Naive thymus-derived CD4-positive, alpha-beta T cell (primary cell): ENCODE data around the gene DCN. TPM values are rescaled to one million over a fixed set of nuclear protein-coding genes. Genes with fewer than 3 reads are reported as not detected.

ENCODE experiments used
- ATAC-seq: fragments of 150-1000 bp; cut with Tn5 transposase; 2 replicates; pipeline ENCODE4 v1.10.0; 2021; ENCODE audit warnings: mild to moderate bottlenecking, moderate library complexity
- CTCF ChIA-PET: fragments of 350-600 bp; sonication (Branson Sonifier 250); formaldehyde crosslinking; loops from one replicate; lab custom pipeline; 2021; ENCODE audit warnings: antibody characterized with exemption; lab: Charles Lee
- POLR2A ChIA-PET: fragments of 350-600 bp; sonication (Branson Sonifier 250); formaldehyde crosslinking; loops from one replicate; lab custom pipeline; 2021; ENCODE audit warnings: antibody characterized with exemption, inconsistent platforms; lab: Charles Lee
- DNase-seq, 9 donors: peaks; one replicate each; pipeline versions ENCODE4 v3.0.0 to v3.0.0-alpha.2; 2020 to 2022; ENCODE audit warnings: mixed read lengths in 1 of 9
- H3K27ac ChIP-seq: one replicate; pipeline ENCODE4 v1.7.0; 2013; ENCODE audit warnings: mild to moderate bottlenecking, low read depth, low read length, moderate library complexity
- H3K27me3 ChIP-seq, 2 donors: one replicate each; pipeline ENCODE4 v1.7.0; 2013; ENCODE audit warnings: low read length in 2 of 2, mild to moderate bottlenecking in 2 of 2, moderate library complexity in 2 of 2; ENCODE audit not compliant: control insufficient read depth in 2 of 2, insufficient read depth in 2 of 2
- H3K36me3 ChIP-seq, 3 experiments: 1 replicate in 2 of 3; 2 replicates in 1 of 3; pipeline ENCODE4 v1.7.0; 2013; ENCODE audit warnings: low read length in 3 of 3, mild to moderate bottlenecking in 3 of 3, moderate library complexity in 1 of 3; ENCODE audit not compliant: insufficient read depth in 3 of 3, control insufficient read depth in 2 of 3
- H3K4me1 ChIP-seq, 2 donors: one replicate each; pipeline ENCODE4 v1.7.0; 2013; ENCODE audit warnings: low read length in 2 of 2, mild to moderate bottlenecking in 2 of 2, moderate library complexity in 1 of 2; ENCODE audit not compliant: control insufficient read depth in 2 of 2, insufficient read depth in 2 of 2
- H3K4me3 ChIP-seq: 2 replicates; pipeline ENCODE4 v1.7.0; 2013; ENCODE audit warnings: mild to moderate bottlenecking, low read length
- H3K9me3 ChIP-seq, 3 experiments: 1 replicate in 2 of 3; 2 replicates in 1 of 3; pipeline ENCODE4 v1.7.0; 2013; ENCODE audit warnings: low read length in 3 of 3; ENCODE audit not compliant: control insufficient read depth in 2 of 3
- H3K27ac Mint-ChIP-seq, 9 donors: one replicate each; pipeline ENCODE4 v1.8.0; 2020 to 2022; ENCODE audit warnings: mixed read lengths in 9 of 9, mild to moderate bottlenecking in 8 of 9, moderate library complexity in 5 of 9, inconsistent platforms in 2 of 9
- H3K27me3 Mint-ChIP-seq, 5 donors: one replicate each; pipeline ENCODE4 v1.8.0; 2021 to 2022; ENCODE audit warnings: mixed read lengths in 5 of 5, mild to moderate bottlenecking in 1 of 5
- H3K36me3 Mint-ChIP-seq, 5 donors: one replicate each; pipeline ENCODE4 v1.8.0; 2020 to 2022; ENCODE audit warnings: mixed read lengths in 5 of 5, mild to moderate bottlenecking in 3 of 5, inconsistent platforms in 1 of 5
- H3K4me1 Mint-ChIP-seq, 7 donors: one replicate each; pipeline ENCODE4 v1.8.0; 2020 to 2022; ENCODE audit warnings: mixed read lengths in 7 of 7, mild to moderate bottlenecking in 3 of 7, inconsistent platforms in 1 of 7
- H3K4me3 Mint-ChIP-seq, 10 donors: one replicate each; pipeline ENCODE4 v1.8.0; 2020 to 2022; ENCODE audit warnings: mild to moderate bottlenecking in 10 of 10, mixed read lengths in 10 of 10, moderate library complexity in 6 of 10, inconsistent platforms in 2 of 10
- H3K9me3 Mint-ChIP-seq, 11 donors: one replicate each; pipeline ENCODE4 v1.8.0; 2020 to 2022; ENCODE audit warnings: mixed read lengths in 11 of 11, mild to moderate bottlenecking in 4 of 11, inconsistent platforms in 1 of 11, moderate library complexity in 1 of 11
- intact Hi-C, 2 donors: fragments of 100-400 bp; cut with micrococcal nuclease; formaldehyde crosslinking; loops; one replicate each; pipeline ENCODE4 v1.15.1; 2023
- polyA plus RNA-seq, 2 donors: library from polyadenylated mRNA; unstranded; fragments of 300-500 nt; fragmentation: Illumina TruSeq; gene quantifications; one replicate each; pipeline ENCODE4 v1.2.3, GENCODE V29; 2021
- total RNA-seq, 6 experiments: library from RNA in 5 of 6; stranded (reverse) in 5 of 6; gene quantifications; 1 replicate in 5 of 6; 2 replicates in 1 of 6; pipeline ENCODE4 v1.2.3 and lab custom pipeline; 2021 to 2026

Gene DCN
- total and polyA plus RNA-seq, 7 experiments from 2014 or later = 0.69 TPM; not detected in 6

DNA sequence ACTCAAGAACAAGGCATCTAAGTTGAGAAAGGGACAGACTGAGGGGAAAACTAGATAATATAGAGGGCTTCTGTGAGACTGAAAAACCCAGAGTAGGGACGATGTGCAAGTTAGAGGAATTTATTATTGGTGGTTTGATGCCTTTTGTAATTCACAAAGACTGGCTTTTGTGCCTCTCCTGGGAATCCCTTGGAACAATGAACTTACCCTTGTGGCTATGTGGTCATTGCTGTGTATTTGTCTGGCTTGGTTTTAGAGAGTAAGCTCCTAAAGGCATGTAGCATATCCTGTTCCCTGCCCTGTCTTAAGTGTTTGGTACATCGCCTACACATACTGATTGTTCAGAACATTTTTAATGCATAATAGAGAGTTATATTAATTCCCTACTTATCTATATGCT is 26.6 kb downstream of the DCN start:
- no peaks in the 10 kb centered on the region for H3K4me1 Mint-ChIP-seq

DNA sequence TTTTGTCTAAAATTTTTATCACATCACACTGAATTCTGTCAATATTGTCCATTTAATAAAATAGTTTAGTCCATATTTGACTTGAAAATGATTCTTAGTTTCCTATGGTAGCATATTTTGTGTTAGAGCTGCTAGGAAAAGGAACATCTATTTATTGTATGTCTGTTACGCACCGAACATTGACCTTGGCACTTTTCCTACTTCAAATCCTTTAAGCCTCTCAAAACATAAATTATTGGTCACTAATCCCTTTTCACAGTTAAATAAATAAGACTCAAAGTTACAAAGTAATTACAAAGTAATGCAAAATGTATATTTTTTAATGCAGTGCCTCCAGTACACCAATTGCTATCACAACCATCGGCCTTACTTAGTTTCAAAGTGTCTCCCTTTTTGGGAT is 28.5 kb downstream of the DCN start:
- Mint-ChIP-seq H3K27me3 (peaks cover 0 to 10% (median 5%) of the 10 kb centered on the region in 5 donors), H3K4me3 (no peak overlapping the region), H3K9me3 (peaks cover 0 to 4% (median 0%) of the 10 kb centered on the region in 11 donors), H3K27ac (no peak overlapping the region), H3K4me1 (no peaks in the 10 kb centered on the region), H3K36me3 (no peaks in the 10 kb centered on the region)
- peaks cover 0 to 3% of the 10 kb centered on the region in 2 donors for H3K27me3 ChIP-seq
- ChIA-PET CTCF (no interaction called here), POLR2A (no interaction called here)
- intact Hi-C loops = no loop called here
- H3K36me3 ChIP-seq = no peaks in the 10 kb centered on the region
- no peak for DNase-seq
- ATAC-seq = no peak
- H3K27ac ChIP-seq = no peak overlapping the region
- H3K4me1 ChIP-seq = no peaks in the 10 kb centered on the region
- no peak overlapping the region for H3K4me3 ChIP-seq
- no peaks in the 10 kb centered on the region for H3K9me3 ChIP-seq

More for the DNA sequence above, 26.6 kb downstream of the DCN start:
- Histone ChIP-seq H3K9me3 (no peaks in the 10 kb centered on the region), H3K27ac (no peak overlapping the region), H3K27me3 (peaks cover 0 to 3% of the 10 kb centered on the region in 2 donors), H3K36me3 (no peaks in the 10 kb centered on the region), H3K4me3 (no peak overlapping the region), H3K4me1 (no peaks in the 10 kb centered on the region)
- intact Hi-C loops = no loop called here
- DNase-seq = no peak
- POLR2A ChIA-PET = no interaction called here
- ATAC-seq = no peak
- H3K27me3 Mint-ChIP-seq = peaks cover 0 to 5% (median under 1%) of the 10 kb centered on the region in 5 donors
- H3K36me3 Mint-ChIP-seq = no peaks in the 10 kb centered on the region
- no peak overlapping the region for H3K4me3 Mint-ChIP-seq
- no peak overlapping the region for H3K27ac Mint-ChIP-seq
- peaks cover 0 to 1% (median 0%) of the 10 kb centered on the region in 11 donors for H3K9me3 Mint-ChIP-seq
- CTCF ChIA-PET = no interaction called here

DNA sequence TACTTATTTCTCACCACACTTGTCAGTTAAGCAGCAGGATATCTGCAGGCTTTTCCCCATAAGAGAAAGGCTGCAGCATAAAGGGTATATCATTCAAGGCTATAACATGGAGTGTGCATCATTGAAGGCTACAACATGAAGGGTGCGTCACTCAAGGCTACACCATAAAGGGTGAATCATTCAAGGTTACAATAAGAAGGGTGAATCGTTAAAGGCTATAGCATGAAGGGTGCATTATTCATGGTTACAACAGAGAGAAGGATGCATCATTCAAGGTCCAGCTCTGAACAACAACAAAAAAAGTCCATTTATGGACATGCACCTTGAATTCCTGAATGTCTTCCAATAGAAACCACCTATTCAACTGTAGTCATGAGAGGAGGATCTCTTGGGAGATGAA is 38.6 kb downstream of the DCN start:
- Histone ChIP-seq H3K36me3 (no peaks in the 10 kb centered on the region), H3K27ac (no peak overlapping the region), H3K4me1 (no peaks in the 10 kb centered on the region), H3K27me3 (no peaks in the 10 kb centered on the region), H3K9me3 (no peaks in the 10 kb centered on the region), H3K4me3 (no peak overlapping the region)
- no peak overlapping the region for H3K4me3 Mint-ChIP-seq
- ATAC-seq (no peak), DNase-seq (no peak)
- ChIA-PET CTCF (no interaction called here), POLR2A (no interaction called here)
- H3K9me3 Mint-ChIP-seq = peaks cover 0 to 10% (median 0%) of the 10 kb centered on the region in 11 donors
- peaks cover 0 to 11% (median 10%) of the 10 kb centered on the region in 5 donors for H3K27me3 Mint-ChIP-seq
- H3K36me3 Mint-ChIP-seq = no peaks in the 10 kb centered on the region
- intact Hi-C loops = no loop called here
- H3K27ac Mint-ChIP-seq = no peak overlapping the region
- H3K4me1 Mint-ChIP-seq = no peaks in the 10 kb centered on the region

DNA sequence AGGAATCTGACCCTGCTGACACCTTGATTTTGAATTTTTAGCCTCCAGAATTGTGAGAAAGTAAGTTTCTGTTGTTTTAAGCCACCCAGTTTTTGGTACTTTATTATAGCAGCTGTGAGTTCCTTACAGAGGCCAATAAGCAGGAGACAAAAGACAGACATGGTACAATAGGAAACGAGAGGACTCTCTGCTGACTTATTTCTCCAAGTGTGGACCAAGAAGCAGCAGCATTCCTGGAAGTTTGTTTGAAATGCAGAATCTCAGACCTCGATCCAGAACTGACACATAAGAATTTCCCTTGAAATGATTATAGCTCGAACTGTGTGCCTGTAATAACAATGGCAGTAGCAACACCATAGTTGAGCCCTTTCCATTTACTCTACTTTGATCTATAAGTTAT is 39.4 kb downstream of the DCN start:
- H3K36me3 Mint-ChIP-seq = no peaks in the 10 kb centered on the region
- H3K27me3 Mint-ChIP-seq = peaks cover 0 to 18% (median 10%) of the 10 kb centered on the region in 5 donors
- Histone ChIP-seq H3K9me3 (no peaks in the 10 kb centered on the region), H3K27me3 (no peaks in the 10 kb centered on the region), H3K36me3 (no peaks in the 10 kb centered on the region), H3K4me3 (no peak overlapping the region), H3K27ac (no peak overlapping the region), H3K4me1 (no peaks in the 10 kb centered on the region)
- POLR2A ChIA-PET = no interaction called here
- DNase-seq (no peak), ATAC-seq (no peak)
- CTCF ChIA-PET = no interaction called here
- intact Hi-C loops = no loop called here
- no peaks in the 10 kb centered on the region for H3K4me1 Mint-ChIP-seq
- H3K27ac Mint-ChIP-seq = no peak overlapping the region
- no peak overlapping the region for H3K4me3 Mint-ChIP-seq
- peaks cover 0 to 10% (median 0%) of the 10 kb centered on the region in 11 donors for H3K9me3 Mint-ChIP-seq

DNA sequence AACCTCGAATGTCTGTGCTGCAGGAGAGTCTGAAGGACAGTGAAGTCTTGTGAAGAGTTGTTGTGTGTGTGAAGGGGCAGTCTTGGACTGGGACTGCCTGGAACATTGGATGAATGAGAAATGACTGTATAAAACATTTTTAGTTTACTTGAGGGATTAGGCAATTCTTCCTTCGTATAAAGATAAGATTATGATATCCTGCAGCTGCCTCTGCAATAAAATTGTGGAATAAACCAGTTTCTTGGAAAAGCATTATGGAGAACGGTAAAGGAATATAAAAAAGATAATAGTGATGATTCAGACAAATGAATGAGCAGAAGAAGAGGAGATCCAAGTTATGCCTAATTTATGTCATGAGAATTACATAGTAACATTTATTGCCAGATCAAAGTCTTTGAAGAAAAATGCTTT is 40.4 kb downstream of the DCN start:
- peaks cover 0 to 25% (median 16%) of the 10 kb centered on the region in 5 donors for H3K27me3 Mint-ChIP-seq
- CTCF ChIA-PET = no interaction called here
- Histone ChIP-seq H3K27ac (no peak overlapping the region), H3K27me3 (no peaks in the 10 kb centered on the region), H3K9me3 (no peaks in the 10 kb centered on the region), H3K36me3 (no peaks in the 10 kb centered on the region), H3K4me3 (no peak overlapping the region), H3K4me1 (no peaks in the 10 kb centered on the region)
- no peak overlapping the region for H3K4me3 Mint-ChIP-seq
- POLR2A ChIA-PET = no interaction called here
- no peaks in the 10 kb centered on the region for H3K4me1 Mint-ChIP-seq
- no peak for ATAC-seq
- intact Hi-C loops = no loop called here
- no peak for DNase-seq
- H3K9me3 Mint-ChIP-seq = peaks cover 0 to 8% (median 0%) of the 10 kb centered on the region in 11 donors
- H3K27ac Mint-ChIP-seq = no peak overlapping the region
- H3K36me3 Mint-ChIP-seq = no peaks in the 10 kb centered on the region

DNA sequence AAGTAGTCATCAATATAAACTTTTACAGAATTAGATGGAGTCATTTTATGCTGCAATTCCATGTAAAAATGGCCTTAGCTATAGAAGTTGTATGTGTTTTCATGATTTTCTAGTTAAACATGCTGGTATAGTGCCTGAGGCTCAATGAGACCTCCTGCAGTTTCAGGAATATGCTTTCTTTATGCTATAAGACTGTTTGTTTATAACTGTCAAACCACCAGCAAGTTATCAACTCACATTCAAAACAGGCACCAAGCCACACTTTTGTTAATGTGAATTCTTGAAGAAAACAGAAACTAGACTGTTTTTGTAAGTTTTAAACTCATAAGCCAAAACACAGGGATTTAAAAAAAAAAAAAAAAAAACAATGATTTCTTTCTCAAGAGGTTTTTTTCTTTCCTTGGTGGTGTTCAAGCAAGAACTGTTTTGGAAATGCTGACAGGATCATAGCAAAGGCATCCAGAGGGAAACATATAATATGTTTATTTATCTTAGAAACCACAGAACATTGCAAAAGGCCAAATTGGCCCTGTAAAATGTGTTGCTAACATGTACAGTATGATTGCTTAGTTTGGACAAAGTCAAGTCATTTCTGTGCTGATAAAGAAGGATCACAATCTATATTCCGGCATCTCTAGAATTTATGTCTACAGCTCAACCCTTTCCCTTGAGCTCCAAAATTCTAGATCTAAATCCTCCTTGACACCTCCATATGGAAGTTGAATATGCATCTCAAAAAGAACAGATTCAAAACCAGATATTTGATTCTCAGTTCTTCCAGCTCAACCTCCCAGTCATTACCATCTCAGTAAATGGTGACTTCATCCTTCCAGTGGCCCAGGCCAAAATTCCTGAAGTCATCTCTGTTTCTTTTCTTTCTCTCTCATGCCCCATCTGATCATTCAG is 42.3 kb downstream of the DCN start:
- CTCF ChIA-PET = no interaction called here

DNA sequence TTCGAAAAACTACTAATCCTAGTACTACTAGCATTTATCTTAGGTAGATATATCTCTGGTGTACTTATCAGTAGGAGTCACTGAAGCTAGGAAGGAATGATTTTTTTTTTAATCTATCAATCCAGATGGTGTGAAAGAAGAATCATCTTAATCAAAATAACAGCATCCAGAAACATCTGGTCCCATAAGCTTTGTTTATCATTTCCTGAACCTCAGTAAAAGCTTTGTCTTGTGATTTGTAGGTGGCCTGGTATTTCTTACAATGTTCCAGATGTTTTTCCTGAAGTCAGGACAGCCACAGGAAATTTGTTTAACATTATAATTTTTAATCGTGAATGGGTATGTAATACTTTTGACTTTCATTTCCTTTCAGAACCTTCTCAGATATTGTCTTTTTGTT is 43.3 kb downstream of the DCN start:
- DNase-seq (no peak), ATAC-seq (no peak)
- ChIA-PET POLR2A (no interaction called here), CTCF (no interaction called here)
- Histone ChIP-seq H3K4me3 (no peak overlapping the region), H3K9me3 (no peaks in the 10 kb centered on the region), H3K36me3 (no peaks in the 10 kb centered on the region), H3K4me1 (no peaks in the 10 kb centered on the region), H3K27me3 (no peaks in the 10 kb centered on the region), H3K27ac (no peak overlapping the region)
- Mint-ChIP-seq H3K4me3 (no peak overlapping the region), H3K36me3 (no peaks in the 10 kb centered on the region), H3K27me3 (peaks cover 0 to 26% (median 17%) of the 10 kb centered on the region in 5 donors), H3K4me1 (no peaks in the 10 kb centered on the region), H3K27ac (no peak overlapping the region), H3K9me3 (peaks cover 0 to 4% (median 0%) of the 10 kb centered on the region in 11 donors)
- intact Hi-C loops = no loop called here

More for the DNA sequence above, 42.3 kb downstream of the DCN start:
- Histone ChIP-seq H3K27ac (no peak overlapping the region), H3K27me3 (no peaks in the 10 kb centered on the region), H3K4me1 (no peaks in the 10 kb centered on the region), H3K36me3 (no peaks in the 10 kb centered on the region), H3K9me3 (no peaks in the 10 kb centered on the region), H3K4me3 (no peak overlapping the region)
- Mint-ChIP-seq H3K4me1 (no peaks in the 10 kb centered on the region), H3K27ac (no peak overlapping the region), H3K27me3 (peaks cover 0 to 26% (median 17%) of the 10 kb centered on the region in 5 donors), H3K9me3 (peaks cover 0 to 2% (median 0%) of the 10 kb centered on the region in 11 donors), H3K4me3 (no peak overlapping the region), H3K36me3 (no peaks in the 10 kb centered on the region)
- DNase-seq (no peak), ATAC-seq (no peak)
- intact Hi-C loops = no loop called here
- POLR2A ChIA-PET = no interaction called here
